Transverse colon (tissue), 4 donors: ENCODE results near the gene INO80D. TPM values are rescaled to one million over a fixed set of nuclear protein-coding genes. Genes with fewer than 3 reads are reported as not detected.

Experiments
- small RNA-seq, 4 donors: library from RNA; depleted of rRNA; stranded (forward); fragments of <200 nt; gene quantifications; one replicate each; pipeline ENCODE3, GENCODE V24; 2016
- total RNA-seq, 4 donors: library from RNA; depleted of rRNA; stranded (reverse); fragments of >200 nt; gene quantifications; one replicate each; pipeline ENCODE4 v1.1.0, GENCODE V29; 2016

INO80D gene
- total RNA-seq, 4 donors from 2014 or later: 22.9 to 46.8 (median 31.2) TPM

Small RNA genes lying within 50 kb of the gene (small RNA-seq; reads per million reads assigned to genes)
- gene RF00006: 0 reads per million in 4 donors
- 0 reads per million in 4 donors for gene RF00019

Other genes starting within 250 kb of the INO80D start
- 100 to 1,000 TPM in 1 of 4 donors, 10 to 100 TPM in 3; 37.0 to 118 (median 76.5) TPM for gene NDUFS1, start 73.3 kb upstream of the INO80D start, total RNA-seq
- gene EEF1B2, start 73.7 kb upstream of the INO80D start, total RNA-seq: 100 to 1,000 TPM in 3 of 4 donors, 10 to 100 TPM in 1; 83.0 to 261 (median 183) TPM
- 1 to 10 TPM; 2.2 to 9.4 (median 6.6) TPM for gene ZDBF2, start 188.5 kb upstream of the INO80D start, total RNA-seq